Left lung (tissue), 10 donors: Measurements from ENCODE around the gene CYSLTR2. TPM values are rescaled to one million over a fixed set of nuclear protein-coding genes. Genes with fewer than 3 reads are reported as not detected.

Experiments used
- ATAC-seq: fragments of 200-7000 bp; cut with Tn5 transposase; one replicate; pipeline ENCODE4 v1.9.1; 2020; ENCODE audit warnings: moderate library complexity
- DNase-seq, 4 donors: peaks; one replicate each; pipeline ENCODE4 v3.0.0-alpha.2; 2013 to 2020
- H3K27ac ChIP-seq, 2 donors: fragments of 200-600 bp; sonication (generic) in 1 of 2; one replicate each; pipeline versions ENCODE4 v1.5.0 to v1.8.0; 2020 to 2021
- H3K27me3 ChIP-seq, 2 donors: fragments of 200-600 bp; sonication (generic) in 1 of 2; one replicate each; pipeline versions ENCODE4 v1.5.0 to v1.8.0; 2020 to 2021
- H3K36me3 ChIP-seq, 2 donors: fragments of 200-600 bp; sonication (generic) in 1 of 2; one replicate each; pipeline versions ENCODE4 v1.5.0 to v1.8.0; 2020 to 2021
- H3K4me1 ChIP-seq, 2 donors: fragments of 200-600 bp; one replicate each; pipeline ENCODE4 v1.8.0; 2021
- H3K4me3 ChIP-seq, 2 donors: fragments of 200-600 bp; sonication (generic) in 1 of 2; one replicate each; pipeline versions ENCODE4 v1.5.0 to v1.8.0; 2020 to 2021; ENCODE audit warnings: mild to moderate bottlenecking in 1 of 2
- H3K9me3 ChIP-seq, 2 donors: fragments of 200-600 bp; sonication (generic) in 1 of 2; one replicate each; pipeline versions ENCODE4 v1.5.0 to v1.8.0; 2020 to 2021
- intact Hi-C, 2 donors: fragments of 100-400 bp; cut with DNase I; formaldehyde crosslinking; loops; one replicate each; pipeline versions ENCODE4 v1.11.2 to v1.14.2; 2022
- polyA plus RNA-seq, 6 donors: library from polyadenylated mRNA; unstranded; fragments of 120-200 nt; gene quantifications; one replicate each; pipeline ENCODE4 v1.2.1, GENCODE V29; 2013; ENCODE audit not compliant: insufficient read length in 6 of 6
- total RNA-seq, 2 donors: library from RNA; stranded (reverse); fragmentation: NEBNext Ultra II Directional; extraction: Animal tissue kit (Norgen Biotek cat#: 25700); gene quantifications; one replicate each; pipeline ENCODE4 v1.2.1, GENCODE V29; 2021
- TF ChIP-seq, protein P1 (sequence below), 2 donors: fragments of 200-600 bp; sonication (generic) in 1 of 2; IDR thresholded peaks; one replicate each; pipeline versions ENCODE4 v1.5.0 to v1.8.0; 2021; ENCODE audit warnings: antibody characterized with exemption in 2 of 2
- donor health status: DM: no; HTN: yes; CAD: no.
- donor health status: DM: no; HTN: no; CAD: no.

Gene CYSLTR2
- total and polyA plus RNA-seq, 8 donors: 0.21 to 1.2 (median 0.37) TPM

DNA sequence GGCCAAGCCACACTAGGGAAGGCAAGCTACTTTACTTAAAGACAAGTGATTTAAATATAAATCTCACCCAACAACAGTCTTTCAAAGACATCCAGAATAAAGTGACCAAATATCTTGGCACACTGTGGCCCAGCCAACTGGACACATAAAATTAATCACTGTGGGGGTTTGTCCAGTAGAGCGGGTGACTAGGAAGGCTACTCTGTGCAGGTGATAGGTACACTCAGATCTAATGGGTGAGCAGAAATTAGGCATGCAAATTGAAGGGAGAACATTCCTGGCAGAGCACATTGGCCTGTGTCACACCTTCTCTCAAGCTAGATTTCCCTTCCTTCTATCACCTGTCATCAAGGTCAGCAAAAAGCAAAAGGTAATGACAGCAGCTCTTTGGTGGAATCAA is 23.4 kb upstream of the CYSLTR2 start:
- Histone ChIP-seq H3K36me3 (no peaks in the 10 kb centered on the region), H3K9me3 (peaks cover 2 to 11% of the 10 kb centered on the region in 2 donors), H3K27ac (no peak overlapping the region), H3K4me1 (peaks cover 0 to 4% of the 10 kb centered on the region in 2 donors), H3K4me3 (no peak overlapping the region), H3K27me3 (no peaks in the 10 kb centered on the region)
- intact Hi-C loops: no loop called here
- ATAC-seq (no peak), DNase-seq (no peak)
- TF ChIP-seq, protein P1, sequence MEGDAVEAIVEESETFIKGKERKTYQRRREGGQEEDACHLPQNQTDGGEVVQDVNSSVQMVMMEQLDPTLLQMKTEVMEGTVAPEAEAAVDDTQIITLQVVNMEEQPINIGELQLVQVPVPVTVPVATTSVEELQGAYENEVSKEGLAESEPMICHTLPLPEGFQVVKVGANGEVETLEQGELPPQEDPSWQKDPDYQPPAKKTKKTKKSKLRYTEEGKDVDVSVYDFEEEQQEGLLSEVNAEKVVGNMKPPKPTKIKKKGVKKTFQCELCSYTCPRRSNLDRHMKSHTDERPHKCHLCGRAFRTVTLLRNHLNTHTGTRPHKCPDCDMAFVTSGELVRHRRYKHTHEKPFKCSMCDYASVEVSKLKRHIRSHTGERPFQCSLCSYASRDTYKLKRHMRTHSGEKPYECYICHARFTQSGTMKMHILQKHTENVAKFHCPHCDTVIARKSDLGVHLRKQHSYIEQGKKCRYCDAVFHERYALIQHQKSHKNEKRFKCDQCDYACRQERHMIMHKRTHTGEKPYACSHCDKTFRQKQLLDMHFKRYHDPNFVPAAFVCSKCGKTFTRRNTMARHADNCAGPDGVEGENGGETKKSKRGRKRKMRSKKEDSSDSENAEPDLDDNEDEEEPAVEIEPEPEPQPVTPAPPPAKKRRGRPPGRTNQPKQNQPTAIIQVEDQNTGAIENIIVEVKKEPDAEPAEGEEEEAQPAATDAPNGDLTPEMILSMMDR (IDR thresholded peaks at IDR 0.05): no peak

DNA sequence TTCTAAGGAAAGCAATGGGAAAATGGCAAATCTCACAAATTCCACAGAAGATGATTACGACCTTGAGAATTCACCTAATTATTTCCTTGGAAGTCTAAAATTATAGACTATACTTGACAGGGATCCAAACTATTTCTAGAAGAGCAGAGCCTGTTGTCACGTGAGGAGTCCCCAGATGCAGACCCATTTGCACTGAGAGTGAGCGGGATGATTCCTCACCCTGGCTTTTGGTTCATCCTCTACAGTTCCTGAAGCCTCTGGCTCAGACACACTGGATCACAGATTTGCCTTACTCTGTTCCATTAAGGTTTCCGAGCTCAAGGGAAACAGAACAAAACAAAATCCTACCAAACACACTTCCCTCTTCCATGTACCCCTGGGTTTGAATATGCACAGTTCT is 23.0 kb upstream of the CYSLTR2 start:
- intact Hi-C loops: no loop called here
- DNase-seq: no peak
- ATAC-seq: no peak
- TF ChIP-seq, protein P1 (IDR thresholded peaks at IDR 0.05): no peak
- Histone ChIP-seq H3K27ac (no peak overlapping the region), H3K4me1 (no peaks in the 10 kb centered on the region), H3K27me3 (no peaks in the 10 kb centered on the region), H3K4me3 (no peak overlapping the region), H3K36me3 (no peaks in the 10 kb centered on the region), H3K9me3 (peaks cover 4 to 16% of the 10 kb centered on the region in 2 donors)

DNA sequence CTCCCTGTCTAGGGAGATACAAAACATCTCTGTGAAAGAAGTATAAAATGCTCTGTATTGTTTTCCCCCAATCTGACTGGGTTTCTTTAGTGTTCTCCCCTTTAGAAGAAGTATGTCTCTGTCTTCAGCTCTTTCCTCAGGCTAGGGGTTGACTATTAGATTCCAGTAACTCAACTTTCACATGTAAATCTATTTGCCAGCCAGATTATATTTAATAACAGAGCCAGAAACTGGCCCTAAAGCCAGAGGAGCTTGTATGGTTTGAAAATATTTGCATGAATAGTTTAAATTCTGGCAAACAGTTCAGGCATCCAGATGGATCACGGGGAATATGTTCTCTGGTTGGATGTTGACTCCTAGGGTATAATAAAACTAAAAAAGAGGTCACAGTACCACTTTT is 22.3 kb upstream of the CYSLTR2 start:
- Histone ChIP-seq H3K4me1 (no peaks in the 10 kb centered on the region), H3K36me3 (no peaks in the 10 kb centered on the region), H3K27me3 (no peaks in the 10 kb centered on the region), H3K9me3 (peaks cover 4 to 22% of the 10 kb centered on the region in 2 donors), H3K4me3 (no peak overlapping the region), H3K27ac (no peak overlapping the region)
- no peak for DNase-seq
- TF ChIP-seq, protein P1 (IDR thresholded peaks at IDR 0.05): no peak
- intact Hi-C loops: no loop called here
- no peak for ATAC-seq

DNA sequence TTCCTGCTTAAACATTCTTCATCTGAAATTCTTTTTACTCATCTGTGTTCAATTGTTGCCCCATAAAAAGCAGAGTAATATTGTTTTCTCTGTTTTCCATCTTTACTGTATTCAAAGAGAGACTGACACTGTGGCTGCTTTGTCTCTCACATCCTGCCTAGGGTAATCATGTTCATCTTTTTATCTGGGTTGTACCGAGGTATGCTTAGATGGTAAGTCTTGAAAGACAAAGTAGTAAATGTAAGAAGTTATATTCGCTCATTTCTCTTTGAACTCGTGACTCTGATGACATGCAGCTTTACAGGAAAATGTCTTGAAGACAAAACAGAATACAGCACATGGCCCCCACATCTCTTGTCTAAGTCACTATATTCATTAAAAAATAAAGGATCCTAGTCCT is 20.0 kb upstream of the CYSLTR2 start:
- DNase-seq: no peak
- no peak overlapping the region for H3K27ac ChIP-seq
- H3K9me3 ChIP-seq: peaks cover 4 to 26% of the 10 kb centered on the region in 2 donors
- H3K4me3 ChIP-seq: no peak overlapping the region
- TF ChIP-seq, protein P1 (IDR thresholded peaks at IDR 0.05): no peak
- ATAC-seq: no peak
- intact Hi-C loops: no loop called here
- no peaks in the 10 kb centered on the region for H3K27me3 ChIP-seq
- H3K36me3 ChIP-seq: no peaks in the 10 kb centered on the region
- H3K4me1 ChIP-seq: no peaks in the 10 kb centered on the region

DNA sequence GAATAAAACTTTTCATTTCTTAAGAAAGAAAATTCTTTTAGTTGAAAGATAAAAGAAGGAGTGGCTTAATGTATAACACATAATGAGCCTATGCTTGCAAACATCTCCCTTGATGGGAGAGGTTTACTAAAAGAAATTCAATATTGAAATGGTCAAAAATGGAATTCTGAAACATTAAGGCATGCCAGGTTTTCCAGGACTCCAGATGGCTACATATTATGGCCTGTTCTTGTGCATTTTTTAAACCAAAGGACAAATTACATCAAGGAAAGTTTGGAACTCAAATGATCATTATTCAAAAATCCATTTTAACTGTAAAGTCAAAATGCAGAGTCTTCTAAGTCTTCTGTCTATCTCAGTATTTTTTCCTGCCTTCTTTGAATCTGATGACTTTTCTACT is 19.1 kb upstream of the CYSLTR2 start:
- no peaks in the 10 kb centered on the region for H3K36me3 ChIP-seq
- peaks cover 4 to 26% of the 10 kb centered on the region in 2 donors for H3K9me3 ChIP-seq
- H3K27ac ChIP-seq: no peak overlapping the region
- TF ChIP-seq, protein P1 (IDR thresholded peaks at IDR 0.05): no peak
- H3K4me3 ChIP-seq: no peak overlapping the region
- H3K27me3 ChIP-seq: no peaks in the 10 kb centered on the region
- intact Hi-C loops: no loop called here
- DNase-seq: no peak
- no peaks in the 10 kb centered on the region for H3K4me1 ChIP-seq
- no peak for ATAC-seq
